CD14-positive monocyte (primary cell): ENCODE data around the gene NTM. TPM values are rescaled to one million over a fixed set of nuclear protein-coding genes. Genes with fewer than 3 reads are reported as not detected.

Source experiments
- DNase-seq, 3 donors: peaks; one replicate each; pipeline ENCODE4 v3.0.0-alpha.2; 2011 to 2022
- H2AFZ ChIP-seq: 2 replicates; pipeline ENCODE4 v1.6.0; 2012; ENCODE audit warnings: mild to moderate bottlenecking, low read depth, low read length, inconsistent platforms; ENCODE audit not compliant: insufficient read depth, poor library complexity, severe bottlenecking
- H3K27ac ChIP-seq, 2 donors: 1 replicate in 1 of 2; 2 replicates in 1 of 2; pipeline ENCODE4 v1.5.1; 2012 to 2013; ENCODE audit warnings: low read length in 2 of 2, control low read depth in 1 of 2, inconsistent platforms in 1 of 2, low read depth in 1 of 2, mild to moderate bottlenecking in 1 of 2
- H3K27me3 ChIP-seq, 2 donors: one replicate each; pipeline versions ENCODE4 v1.6.0 to v1.6.1; 2011 to 2013; ENCODE audit warnings: low read length in 2 of 2; ENCODE audit not compliant: control insufficient read depth in 2 of 2, insufficient read depth in 2 of 2
- H3K36me3 ChIP-seq, 2 donors: replicated peaks in 1 of 2; 1 replicate in 1 of 2; 2 replicates in 1 of 2; pipeline versions ENCODE4 v1.5.1 to v1.6.1; 2012 to 2013; ENCODE audit warnings: low read length in 2 of 2, control low read depth in 1 of 2, inconsistent platforms in 1 of 2, mild to moderate bottlenecking in 1 of 2; ENCODE audit not compliant: insufficient read depth in 2 of 2, control insufficient read depth in 1 of 2
- H3K4me1 ChIP-seq, 2 donors: 1 replicate in 1 of 2; 2 replicates in 1 of 2; pipeline versions ENCODE4 v1.5.1 to v1.6.1; 2012 to 2013; ENCODE audit warnings: low read length in 2 of 2, control low read depth in 1 of 2, inconsistent platforms in 1 of 2, mild to moderate bottlenecking in 1 of 2, moderate library complexity in 1 of 2; ENCODE audit not compliant: insufficient read depth in 2 of 2, control insufficient read depth in 1 of 2
- H3K4me2 ChIP-seq: replicated peaks from 2 replicates; pipeline ENCODE3; 2012; ENCODE audit warnings: low read length, moderate library complexity, mild to moderate bottlenecking; ENCODE audit not compliant: poor library complexity, severe bottlenecking; ENCODE audit errors: extremely low read depth
- H3K4me3 ChIP-seq, 3 experiments: fragments of 200-600 bp in 1 of 3; sonication (generic) in 1 of 3; replicated peaks in 1 of 3; 1 replicate in 2 of 3; 2 replicates in 1 of 3; pipeline ENCODE4 v1.5.1; 2011 to 2013; ENCODE audit warnings: low read length in 3 of 3, mild to moderate bottlenecking in 3 of 3, control low read depth in 2 of 3, low read depth in 2 of 3, inconsistent platforms in 1 of 3, moderate library complexity in 1 of 3
- H3K79me2 ChIP-seq: 2 replicates; pipeline ENCODE4 v1.6.0; 2012; ENCODE audit warnings: mild to moderate bottlenecking, control low read depth, inconsistent platforms, low read length, moderate library complexity; ENCODE audit not compliant: insufficient read depth
- H3K9ac ChIP-seq: 2 replicates; pipeline ENCODE4 v1.6.0; 2017; ENCODE audit warnings: low read length, mild to moderate bottlenecking; ENCODE audit not compliant: insufficient read depth, poor library complexity, severe bottlenecking
- H3K9me3 ChIP-seq, 2 donors: replicated peaks in 1 of 2; 1 replicate in 1 of 2; 2 replicates in 1 of 2; pipeline versions ENCODE4 v1.5.1 to v1.6.1; 2012 to 2013; ENCODE audit warnings: low read length in 2 of 2, control low read depth in 1 of 2; ENCODE audit not compliant: control insufficient read depth in 1 of 2, insufficient read depth in 1 of 2
- H4K20me1 ChIP-seq: 2 replicates; pipeline ENCODE4 v1.6.0; 2012; ENCODE audit warnings: mild to moderate bottlenecking, low read length, control low read depth, moderate library complexity; ENCODE audit not compliant: insufficient read depth
- H3K27ac Mint-ChIP-seq, 7 donors: one replicate each; pipeline ENCODE4 v1.8.0; 2020; ENCODE audit warnings: mild to moderate bottlenecking in 7 of 7, mixed read lengths in 7 of 7, moderate library complexity in 6 of 7, inconsistent platforms in 2 of 7
- H3K27me3 Mint-ChIP-seq, 3 donors: one replicate each; pipeline ENCODE4 v1.8.0; 2021 to 2022; ENCODE audit warnings: low read depth in 3 of 3, mild to moderate bottlenecking in 3 of 3, mixed read lengths in 3 of 3, moderate library complexity in 3 of 3, inconsistent platforms in 1 of 3
- H3K36me3 Mint-ChIP-seq, 2 donors: one replicate each; pipeline ENCODE4 v1.8.0; 2020; ENCODE audit warnings: mixed read lengths in 2 of 2, inconsistent platforms in 1 of 2, mild to moderate bottlenecking in 1 of 2
- H3K4me1 Mint-ChIP-seq: one replicate; pipeline ENCODE4 v1.8.0; 2020; ENCODE audit warnings: mild to moderate bottlenecking, mixed read lengths
- H3K4me3 Mint-ChIP-seq, 2 donors: one replicate each; pipeline ENCODE4 v1.8.0; 2020; ENCODE audit warnings: mild to moderate bottlenecking in 2 of 2, mixed read lengths in 2 of 2, moderate library complexity in 1 of 2
- H3K9me3 Mint-ChIP-seq, 7 donors: one replicate each; pipeline ENCODE4 v1.8.0; 2020 to 2022; ENCODE audit warnings: mixed read lengths in 7 of 7, mild to moderate bottlenecking in 6 of 7, moderate library complexity in 6 of 7, inconsistent platforms in 2 of 7
- CTCF ChIP-seq: fragments of 200-600 bp; IDR thresholded peaks from one replicate; pipeline ENCODE4 v1.8.0; 2022; ENCODE audit warnings: antibody characterized with exemption, mild to moderate bottlenecking
- WGBS: methylation state at CpG from one replicate; pipeline ENCODE4 v1.1.5; 2013; ENCODE audit warnings: missing lambda C conversion rate; ENCODE audit not compliant: insufficient coverage; 5-methylcytosine and 5-hydroxymethylcytosine counted together
- intact Hi-C, 2 donors: fragments of 100-400 bp; cut with micrococcal nuclease; formaldehyde crosslinking; loops; one replicate each; pipeline versions ENCODE4 v1.15.0 to v1.15.1; 2023
- polyA plus RNA-seq, 3 donors: library from polyadenylated mRNA; depleted of rRNA in 1 of 3; unstranded in 2 of 3; stranded (reverse) in 1 of 3; fragments of 300-500 nt in 2 of 3; fragments of >200 nt in 1 of 3; fragmentation: Illumina TruSeq in 2 of 3; gene quantifications; 1 replicate in 2 of 3; 2 replicates in 1 of 3; pipeline ENCODE4 v1.2.3, GENCODE V29; 2012 to 2021

Gene NTM
- polyA plus RNA-seq, 3 donors: not detected

DNA sequence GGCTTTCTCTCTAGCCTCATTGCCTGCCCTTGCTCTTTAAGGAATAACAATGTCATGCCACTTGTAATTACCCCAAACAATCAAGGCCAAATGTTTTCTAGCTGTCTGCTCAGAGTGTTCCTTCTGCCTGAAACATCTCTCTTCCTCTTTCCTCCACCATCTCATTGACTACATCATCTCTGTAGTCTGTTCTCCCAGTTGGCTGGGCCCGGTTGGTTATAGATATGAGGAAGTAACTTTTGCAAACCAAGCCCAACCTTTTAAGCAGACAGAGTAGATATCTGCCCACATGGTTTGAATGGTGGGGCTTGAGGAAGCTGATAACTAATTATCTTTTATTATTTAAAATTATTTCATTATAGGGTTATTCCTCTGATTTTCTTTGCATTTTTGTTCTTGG lies 104.5 kb downstream of the NTM start:
- no peaks in the 10 kb centered on the region for H3K79me2 ChIP-seq
- no peak overlapping the region for H2AFZ ChIP-seq
- peaks cover 0 to 1% (median 0%) of the 10 kb centered on the region in 7 donors for H3K9me3 Mint-ChIP-seq
- H3K36me3 ChIP-seq: no peaks in the 10 kb centered on the region
- peaks cover 3 to 5% (median 5%) of the 10 kb centered on the region in 3 donors for H3K27me3 Mint-ChIP-seq
- H3K4me3 Mint-ChIP-seq: no peak overlapping the region
- no peaks in the 10 kb centered on the region for H3K9me3 ChIP-seq
- H3K27me3 ChIP-seq: no peaks in the 10 kb centered on the region
- H3K4me1 ChIP-seq: no peaks in the 10 kb centered on the region
- no peak overlapping the region for H3K27ac Mint-ChIP-seq
- no peak for DNase-seq
- intact Hi-C loops: no loop called here
- no peak for TF ChIP-seq CTCF
- H3K36me3 Mint-ChIP-seq: no peaks in the 10 kb centered on the region
- H3K4me2 ChIP-seq: no peak overlapping the region
- no CpG with 5 or more reads among the region's 1 CpG for WGBS
- H4K20me1 ChIP-seq: no peaks in the 10 kb centered on the region
- no peak overlapping the region for H3K9ac ChIP-seq
- H3K4me1 Mint-ChIP-seq: no peaks in the 10 kb centered on the region
- H3K4me3 ChIP-seq: no peak overlapping the region
- H3K27ac ChIP-seq: no peak overlapping the region

- Mint-ChIP-seq H3K4me3 (no peak overlapping the region), H3K9me3 (peaks cover 0 to 1% (median 0%) of the 10 kb centered on the region in 7 donors), H3K4me1 (no peaks in the 10 kb centered on the region), H3K27ac (no peak overlapping the region), H3K27me3 (peaks cover 0 to 8% (median 4%) of the 10 kb centered on the region in 3 donors), H3K36me3 (no peaks in the 10 kb centered on the region)
- no peak overlapping the region for H3K4me3 ChIP-seq
- H3K27me3 ChIP-seq: no peaks in the 10 kb centered on the region
- intact Hi-C loops: no loop called here
- no peak for DNase-seq
- no peak overlapping the region for H3K9ac ChIP-seq
- no peaks in the 10 kb centered on the region for H3K4me1 ChIP-seq
- H3K79me2 ChIP-seq: no peaks in the 10 kb centered on the region
- WGBS: no CpG with 5 or more reads among the region's 2 CpGs
- no peak for TF ChIP-seq CTCF
- no peaks in the 10 kb centered on the region for H4K20me1 ChIP-seq
- no peak overlapping the region for H3K4me2 ChIP-seq
- no peak overlapping the region for H3K27ac ChIP-seq
- no peaks in the 10 kb centered on the region for H3K36me3 ChIP-seq
- H2AFZ ChIP-seq: no peak overlapping the region
- H3K9me3 ChIP-seq: no peaks in the 10 kb centered on the region
Observed at GRCh38 chr11:131476266-131476665, 105.9 kb downstream of the NTM start.
